ENCODE measurements around the gene SLC8A3. TPM values are rescaled to one million over a fixed set of nuclear protein-coding genes. Genes with fewer than 3 reads are reported as not detected.

The SLC8A3 gene
- total and polyA plus RNA-seq, 2 of the 13 experiments (the other 11 are each of a cell fraction or from before 2014, with no cell fraction given): 0.01 to 0.02 TPM

- TF ChIP-seq ZBTB7A (CRISPR knock-in tag; IDR thresholded peaks at IDR 0.05) (0 out of 2 replicates have a peak, but pooled peaks have one; percentile 30), SNAI1 (CRISPR knock-in tag; IDR thresholded peaks at IDR 0.05; ENCODE audit: borderline replicate concordance) (no peak), GATAD2A (CRISPR knock-in tag; IDR thresholded peaks at IDR 0.05) (0 out of 2 replicates have a peak, but pooled peaks have one; percentile 12), POGK (CRISPR knock-in tag; conservative IDR thresholded peaks at IDR 0.05) (0 out of 2 replicates have a peak, but pooled peaks have one; percentile 27), ZNF350 (CRISPR knock-in tag; IDR thresholded peaks at IDR 0.05; ENCODE audit: borderline replicate concordance, low read depth) (0 out of 2 replicates have a peak, but pooled peaks have one; percentile 33), STAG1 (CRISPR knock-in tag; IDR thresholded peaks at IDR 0.05) (peak; percentile 98), ZFP91 (CRISPR knock-in tag; IDR thresholded peaks at IDR 0.05; ENCODE audit: borderline replicate concordance) (peak; percentile 21; the same call in 1 of the 2 replicates), ZSCAN25 (CRISPR knock-in tag; IDR thresholded peaks at IDR 0.05) (0 out of 2 replicates have a peak, but pooled peaks have one; percentile 73), ZNF12 (CRISPR knock-in tag; IDR thresholded peaks at IDR 0.05) (no peak), ZNF546 (CRISPR knock-in tag; conservative IDR thresholded peaks at IDR 0.05) (no peak), ELF3 (CRISPR knock-in tag; IDR thresholded peaks at IDR 0.05) (0 out of 2 replicates have a peak, but pooled peaks have one; percentile 29), KDM2A (CRISPR knock-in tag; IDR thresholded peaks at IDR 0.05; ENCODE audit: borderline replicate concordance, low read depth) (peak; percentile 54; the same call in 1 of the 2 replicates), HMGXB4 (CRISPR knock-in tag; IDR thresholded peaks at IDR 0.05; ENCODE audit: borderline replicate concordance in 1 of 2, low read depth in 1 of 2) (peak in 1 of 2 experiments; percentile 37; a peak in 1 of 4 replicates), IRF2 (CRISPR knock-in tag; IDR thresholded peaks at IDR 0.05) (0 out of 2 replicates have a peak, but pooled peaks have one; percentile 31), ZNF574 (CRISPR knock-in tag; IDR thresholded peaks at IDR 0.05) (0 out of 2 replicates have a peak, but pooled peaks have one; percentile 30), FOSL2 (CRISPR knock-in tag; IDR thresholded peaks at IDR 0.05) (peak; percentile 12; the same call in 1 of the 2 replicates), ZHX1 (CRISPR knock-in tag; IDR thresholded peaks at IDR 0.05; ENCODE audit: low read depth) (no peak)
These were observed 160.8 kb downstream of the SLC8A3 start (continued) for GRCh38 chr14:70027785-70028428.
